ENCODE measurements around the gene CHID1. TPM values are rescaled to one million over a fixed set of nuclear protein-coding genes. Genes with fewer than 3 reads are reported as not detected.

The CHID1 gene
- total RNA-seq, 1 experiment from 2014 or later = 38.5 TPM

GRCh38 chr11:864898-865297 lies 45.7 kb downstream of the CHID1 start:
- no peak for DNase-seq (ENCODE audit: low read depth)

- no peak for DNase-seq (ENCODE audit: low read depth)
Measured at GRCh38 chr11:863910-864827, 46.4 kb downstream of the CHID1 start.

GRCh38 chr11:863023-863909 lies 47.3 kb downstream of the CHID1 start:
- no peak for DNase-seq (ENCODE audit: low read depth)

GRCh38 chr11:862696-863022 lies 48.0 kb downstream of the CHID1 start:
- DNase-seq (ENCODE audit: low read depth) = no peak

GRCh38 chr11:862081-862661 lies 48.4 kb downstream of the CHID1 start:
- no peak for DNase-seq (ENCODE audit: low read depth)

- DNase-seq (ENCODE audit: low read depth) = no peak
Measured at GRCh38 chr11:861105-861479, 49.5 kb downstream of the CHID1 start.

- no peak for DNase-seq (ENCODE audit: low read depth)
Measured at GRCh38 chr11:860234-861104, 50.1 kb downstream of the CHID1 start.

- peak; percentile 75 for DNase-seq (ENCODE audit: low read depth)
Measured at GRCh38 chr11:859394-860131, 51.0 kb downstream of the CHID1 start.

GRCh38 chr11:858762-859339 lies 51.8 kb downstream of the CHID1 start:
- DNase-seq (ENCODE audit: low read depth) = no peak

- no peak for DNase-seq (ENCODE audit: low read depth)
Measured at GRCh38 chr11:858053-858761, 52.4 kb downstream of the CHID1 start.

- no peak for DNase-seq (ENCODE audit: low read depth)
Measured at GRCh38 chr11:856397-856796, 54.2 kb downstream of the CHID1 start.

- DNase-seq (ENCODE audit: low read depth) = no peak
Measured at GRCh38 chr11:855796-856195, 54.8 kb downstream of the CHID1 start.

- DNase-seq (ENCODE audit: low read depth) = no peak
Measured at GRCh38 chr11:855330-855674, 55.3 kb downstream of the CHID1 start.

- no peak for DNase-seq (ENCODE audit: low read depth)
Measured at GRCh38 chr11:854601-855329, 55.8 kb downstream of the CHID1 start.

- no peak for DNase-seq (ENCODE audit: low read depth)
Measured at GRCh38 chr11:853682-854448, 56.7 kb downstream of the CHID1 start.

- no peak for DNase-seq (ENCODE audit: low read depth)
Measured at GRCh38 chr11:852762-853161, 57.8 kb downstream of the CHID1 start.

GRCh38 chr11:850775-851763 lies 59.5 kb downstream of the CHID1 start:
- DNase-seq (ENCODE audit: low read depth) = no peak

Data from Daoy (cell line).